Endothelial cell of umbilical vein (primary cell): ENCODE results near the gene KCNJ18. TPM values are rescaled to one million over a fixed set of nuclear protein-coding genes. Genes with fewer than 3 reads are reported as not detected.
"Not testable (repeated sequence)": the region's sequence is repeated elsewhere in the genome, so short reads cannot be mapped to it uniquely, and the experiment has no call there.

ENCODE experiments used
- BruUV-seq: library from RNA; stranded (reverse); fragments of 400-500 nt; replicated peaks from 2 replicates; lab custom pipeline; 2021; lab: Mats Ljungman, UMichigan
- CTCF ChIA-PET: fragments of 300-600, 350-600 bp; sonication (Branson Sonifier 250); formaldehyde crosslinking; loops from one replicate; lab custom pipeline; 2021; ENCODE audit warnings: antibody characterized with exemption, inconsistent platforms; lab: Charles Lee
- POLR2A ChIA-PET: fragments of 300-600, 350-600 bp; sonication (Branson Sonifier 250); formaldehyde crosslinking; loops from one replicate; lab custom pipeline; 2021; ENCODE audit warnings: antibody characterized with exemption, inconsistent platforms; lab: Charles Lee
- DNase-seq: peaks from one replicate; pipeline ENCODE4 v3.0.0-alpha.2; 2011; ENCODE audit warnings: low read depth, low spot score
- FAIRE-seq: peaks from 2 replicates; lab custom pipeline; 2011; peaks lifted over from hg19 to GRCh38; lab: Jason Lieb, UNC
- H2AFZ ChIP-seq: 2 replicates; pipeline ENCODE4 v1.6.0; 2012; ENCODE audit warnings: low read depth, low read length, control low read depth, inconsistent platforms
- H3K27ac ChIP-seq: 2 replicates; pipeline ENCODE4 v1.5.1; 2011; ENCODE audit warnings: low read depth, mild to moderate bottlenecking, control low read depth, low read length, moderate library complexity; ENCODE audit not compliant: insufficient read depth
- H3K27me3 ChIP-seq, 2 experiments: 2 replicates each; pipeline versions ENCODE4 v1.6.0 to v1.6.1; 2011; ENCODE audit warnings: low read length in 2 of 2, mixed read lengths in 1 of 2; ENCODE audit not compliant: control insufficient read depth in 2 of 2, insufficient read depth in 2 of 2
- H3K36me3 ChIP-seq, 2 experiments: 2 replicates in 1 of 2; 3 replicates in 1 of 2; pipeline ENCODE4 v1.5.1; 2011; ENCODE audit warnings: low read length in 2 of 2, mild to moderate bottlenecking in 1 of 2, moderate library complexity in 1 of 2; ENCODE audit not compliant: control insufficient read depth in 2 of 2, insufficient read depth in 2 of 2; ENCODE audit errors: extremely low read depth in 1 of 2
- H3K4me1 ChIP-seq: 3 replicates; pipeline ENCODE4 v1.5.1; 2011; ENCODE audit warnings: mild to moderate bottlenecking, low read length; ENCODE audit not compliant: control insufficient read depth, insufficient read depth; ENCODE audit errors: extremely low read depth
- H3K4me2 ChIP-seq: 2 replicates; pipeline ENCODE4 v1.6.1; 2011; ENCODE audit warnings: low read length, control low read depth, mixed read lengths; ENCODE audit not compliant: insufficient read depth
- H3K4me3 ChIP-seq, 3 experiments: fragments of 200-600 bp in 1 of 3; sonication (generic), shearing (Covaris generic) in 1 of 3; replicated peaks in 1 of 3; 2 replicates each; pipeline ENCODE4 v1.5.1; 2011 to 2016; ENCODE audit warnings: control low read depth in 3 of 3, low read length in 3 of 3, mild to moderate bottlenecking in 2 of 3, inconsistent platforms in 1 of 3, low read depth in 1 of 3, moderate library complexity in 1 of 3; ENCODE audit not compliant: insufficient read depth in 1 of 3
- H3K79me2 ChIP-seq: 2 replicates; pipeline ENCODE4 v1.6.0; 2012; ENCODE audit warnings: low read length, inconsistent platforms; ENCODE audit not compliant: control insufficient read depth, insufficient read depth
- H3K9ac ChIP-seq: replicated peaks from 2 replicates; pipeline ENCODE3; 2011; ENCODE audit warnings: low read length, control low read depth; ENCODE audit not compliant: insufficient read depth; ENCODE audit errors: extremely low read depth
- H3K9me1 ChIP-seq: replicated peaks from 3 replicates; pipeline ENCODE4 v1.6.0; 2011; ENCODE audit warnings: mild to moderate bottlenecking, low read length; ENCODE audit not compliant: control insufficient read depth, insufficient read depth; ENCODE audit errors: extremely low read depth
- H3K9me3 ChIP-seq: replicated peaks from 2 replicates; pipeline ENCODE4 v1.5.1; 2012; ENCODE audit warnings: low read length, inconsistent platforms; ENCODE audit not compliant: control insufficient read depth, insufficient read depth
- H4K20me1 ChIP-seq: replicated peaks from 2 replicates; pipeline ENCODE3; 2011; ENCODE audit warnings: mild to moderate bottlenecking, low read length; ENCODE audit not compliant: control insufficient read depth, insufficient read depth; ENCODE audit errors: extremely low read depth
- EZH2 ChIP-seq: IDR thresholded peaks from 2 replicates; pipeline ENCODE4 v1.6.1; 2012; ENCODE audit warnings: borderline replicate concordance, low read depth, mild to moderate bottlenecking, moderate library complexity, low read length, inconsistent platforms; ENCODE audit not compliant: severe bottlenecking
- FOS ChIP-seq: IDR thresholded peaks from 2 replicates; pipeline ENCODE4 v1.6.1; 2011; ENCODE audit warnings: mild to moderate bottlenecking, low read length, moderate library complexity, borderline replicate concordance; ENCODE audit not compliant: insufficient read depth
- GATA2 ChIP-seq: IDR thresholded peaks from 2 replicates; pipeline ENCODE4 v1.7.0; 2011; ENCODE audit warnings: low read depth, mild to moderate bottlenecking, moderate library complexity, mixed read lengths, low read length; ENCODE audit not compliant: insufficient read length, insufficient read depth
- JUN ChIP-seq: IDR thresholded peaks from 2 replicates; pipeline ENCODE4 v1.6.1; 2011; ENCODE audit warnings: borderline replicate concordance, low read depth; ENCODE audit not compliant: insufficient read length, insufficient read depth
- MYC ChIP-seq: IDR thresholded peaks from one replicate; pipeline ENCODE4 v1.6.1; 2011; ENCODE audit warnings: mild to moderate bottlenecking, low read depth, low read length
- POLR2A ChIP-seq: IDR thresholded peaks from 2 replicates; pipeline ENCODE4 v1.6.1; 2012; ENCODE audit warnings: low read depth, mild to moderate bottlenecking, control low read depth, low read length
- POLR2AphosphoS5 ChIP-seq: IDR thresholded peaks from 2 replicates; pipeline ENCODE4 v1.6.1; 2012; ENCODE audit warnings: low read depth, mild to moderate bottlenecking, control low read depth, low read length, moderate library complexity; ENCODE audit not compliant: insufficient read depth
- dilution Hi-C: fragments of 300-500 bp; cut with MboI; formaldehyde crosslinking; loops from one replicate; pipeline ENCODE4 v1.15.0; 2019; ENCODE audit warnings: low sequenced_read_pairs; ENCODE audit not compliant: extremely low pct_ligation_motif_present
- intact Hi-C: fragments of 100-400 bp; cut with micrococcal nuclease; formaldehyde crosslinking; loops from one replicate; pipeline ENCODE4 v1.10.0; 2022
- polyA plus RNA-seq, 4 experiments: library from polyadenylated mRNA; depleted of rRNA in 3 of 4; stranded (reverse) in 3 of 4; unstranded in 1 of 4; fragments of >200 nt; gene quantifications; 2 replicates each; pipeline versions ENCODE4 v1.2.1 to v1.2.3, GENCODE V29; 2011 to 2012; ENCODE audit warnings: missing spikeins in 1 of 4
- total RNA-seq: library from RNA; stranded (reverse); gene quantifications from 2 replicates; pipeline ENCODE4 v1.2.3, GENCODE V29; 2021
- TF ChIP-seq, protein P1 (sequence below): IDR thresholded peaks from 2 replicates; pipeline ENCODE4 v1.6.1; 2011; ENCODE audit not compliant: insufficient read depth, insufficient read length
- TF ChIP-seq, protein P2 (sequence below), 2 donors: IDR thresholded peaks; 1 replicate in 1 of 2; 2 replicates in 1 of 2; pipeline ENCODE4 v1.5.1; 2011; ENCODE audit warnings: low read length in 2 of 2, mild to moderate bottlenecking in 2 of 2, moderate library complexity in 2 of 2, control low read depth in 1 of 2, inconsistent platforms in 1 of 2, low read depth in 1 of 2; ENCODE audit not compliant: insufficient read depth in 1 of 2; ENCODE audit errors: extremely low read depth in 1 of 2

Gene KCNJ18
- total and polyA plus RNA-seq, 2 donors (not counting 3 experiments of a cell fraction or from before 2014, with no cell fraction given): not detected

DNA sequence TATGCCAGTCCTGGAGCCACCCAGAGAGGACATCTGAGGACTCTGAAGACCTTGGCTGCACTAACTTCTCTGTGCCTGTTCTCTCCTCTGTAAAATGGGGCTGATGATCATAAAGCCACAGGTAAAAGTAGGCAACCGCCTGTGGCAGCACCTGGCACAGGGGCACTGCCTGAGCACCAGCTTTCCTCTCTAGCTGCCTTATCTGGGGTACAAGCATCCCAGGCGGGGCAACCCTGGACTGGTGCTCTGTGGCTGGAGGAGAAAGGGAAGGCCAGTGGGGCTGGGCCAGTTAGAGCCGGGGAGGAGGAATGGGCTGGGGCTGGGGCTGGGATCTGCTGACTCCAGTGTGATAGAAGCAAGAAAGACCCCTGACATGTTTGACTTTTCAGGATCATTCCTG is 18.2 kb downstream of the KCNJ18 start:
- H3K36me3 ChIP-seq, H2AFZ ChIP-seq, intact Hi-C loops, FAIRE-seq, H3K9ac ChIP-seq, H3K4me2 ChIP-seq, dilution Hi-C loops, H3K79me2 ChIP-seq, POLR2A ChIA-PET, H3K27ac ChIP-seq, BruUV-seq, H3K9me1 ChIP-seq, DNase-seq, H4K20me1 ChIP-seq, H3K4me3 ChIP-seq, CTCF ChIA-PET, H3K4me1 ChIP-seq, H3K27me3 ChIP-seq, H3K9me3 ChIP-seq: not testable (repeated sequence)

DNA sequence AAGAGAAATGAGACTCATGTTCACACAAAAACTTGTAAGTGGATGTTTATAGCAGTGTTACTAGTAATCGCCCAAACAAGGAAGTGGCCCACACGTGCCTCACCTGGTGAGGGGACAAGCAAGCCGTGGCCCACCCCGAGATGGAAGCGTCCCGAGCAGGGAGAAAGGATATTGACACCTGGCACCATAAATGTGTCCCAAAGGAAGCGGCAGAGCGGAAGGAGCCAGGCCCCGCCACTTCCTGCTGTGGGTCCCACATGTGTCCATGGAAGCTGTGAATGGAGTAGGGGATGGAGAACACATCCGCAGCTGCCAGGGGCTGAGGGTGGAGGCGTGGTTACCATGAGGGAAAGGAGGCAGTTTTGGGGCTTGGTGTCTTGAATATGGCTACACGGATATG is 18.9 kb downstream of the KCNJ18 start:
- no peak for DNase-seq

DNA sequence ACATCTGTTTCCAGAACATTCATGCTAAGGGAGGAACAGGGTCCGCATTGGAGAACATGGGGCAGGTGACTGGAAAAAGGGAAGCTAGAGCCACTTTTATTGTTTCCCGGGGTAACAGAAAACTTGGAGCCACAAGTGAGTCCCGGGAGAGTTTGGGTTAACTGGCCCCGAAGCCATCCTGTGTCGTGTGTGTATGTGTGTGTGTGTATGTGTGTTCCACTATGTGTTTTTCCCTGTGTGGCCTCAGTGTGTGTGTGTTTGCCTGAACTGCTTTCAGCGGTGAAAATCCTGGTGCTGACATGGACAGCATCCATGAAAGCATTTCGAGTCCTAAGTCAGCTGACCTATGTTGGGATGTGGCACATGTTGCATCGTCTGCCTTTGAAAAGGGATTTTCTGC is 20.7 kb downstream of the KCNJ18 start:
- DNase-seq, H3K79me2 ChIP-seq, H3K4me1 ChIP-seq, H3K9ac ChIP-seq, H4K20me1 ChIP-seq, H3K9me3 ChIP-seq, CTCF ChIA-PET, FAIRE-seq, H3K9me1 ChIP-seq, H3K27me3 ChIP-seq, H2AFZ ChIP-seq, H3K4me2 ChIP-seq, H3K36me3 ChIP-seq, H3K4me3 ChIP-seq, POLR2A ChIA-PET, BruUV-seq, intact Hi-C loops, dilution Hi-C loops, H3K27ac ChIP-seq: not testable (repeated sequence)

More for the DNA sequence above, 18.9 kb downstream of the KCNJ18 start:
- peaks cover 2% of the 10 kb centered on the region for H3K9me3 ChIP-seq
- H3K79me2 ChIP-seq: no peaks in the 10 kb centered on the region
- ChIA-PET POLR2A (no interaction called here), CTCF (no interaction called here)
- no peaks in the 10 kb centered on the region for H3K36me3 ChIP-seq
- intact Hi-C loops (no loop called here), dilution Hi-C loops (no loop called here)
- no peak overlapping the region for H3K4me3 ChIP-seq
- H3K4me1 ChIP-seq: no peaks in the 10 kb centered on the region
- no TSS peak for BruUV-seq
- no peaks in the 10 kb centered on the region for H3K27me3 ChIP-seq
- H3K9me1 ChIP-seq: no peaks in the 10 kb centered on the region
- no peak overlapping the region for H3K9ac ChIP-seq
- no peak overlapping the region for H3K4me2 ChIP-seq
- FAIRE-seq: no peak
- no peaks in the 10 kb centered on the region for H4K20me1 ChIP-seq
- no peak overlapping the region for H3K27ac ChIP-seq
- no peak for TF ChIP-seq POLR2AphosphoS5
- no peak for TF ChIP-seq MYC
- no peak for TF ChIP-seq POLR2A
- TF ChIP-seq, protein P1, sequence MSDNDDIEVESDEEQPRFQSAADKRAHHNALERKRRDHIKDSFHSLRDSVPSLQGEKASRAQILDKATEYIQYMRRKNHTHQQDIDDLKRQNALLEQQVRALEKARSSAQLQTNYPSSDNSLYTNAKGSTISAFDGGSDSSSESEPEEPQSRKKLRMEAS: no peak
- TF ChIP-seq GATA2: no peak
- TF ChIP-seq, protein P2, sequence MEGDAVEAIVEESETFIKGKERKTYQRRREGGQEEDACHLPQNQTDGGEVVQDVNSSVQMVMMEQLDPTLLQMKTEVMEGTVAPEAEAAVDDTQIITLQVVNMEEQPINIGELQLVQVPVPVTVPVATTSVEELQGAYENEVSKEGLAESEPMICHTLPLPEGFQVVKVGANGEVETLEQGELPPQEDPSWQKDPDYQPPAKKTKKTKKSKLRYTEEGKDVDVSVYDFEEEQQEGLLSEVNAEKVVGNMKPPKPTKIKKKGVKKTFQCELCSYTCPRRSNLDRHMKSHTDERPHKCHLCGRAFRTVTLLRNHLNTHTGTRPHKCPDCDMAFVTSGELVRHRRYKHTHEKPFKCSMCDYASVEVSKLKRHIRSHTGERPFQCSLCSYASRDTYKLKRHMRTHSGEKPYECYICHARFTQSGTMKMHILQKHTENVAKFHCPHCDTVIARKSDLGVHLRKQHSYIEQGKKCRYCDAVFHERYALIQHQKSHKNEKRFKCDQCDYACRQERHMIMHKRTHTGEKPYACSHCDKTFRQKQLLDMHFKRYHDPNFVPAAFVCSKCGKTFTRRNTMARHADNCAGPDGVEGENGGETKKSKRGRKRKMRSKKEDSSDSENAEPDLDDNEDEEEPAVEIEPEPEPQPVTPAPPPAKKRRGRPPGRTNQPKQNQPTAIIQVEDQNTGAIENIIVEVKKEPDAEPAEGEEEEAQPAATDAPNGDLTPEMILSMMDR (IDR thresholded peaks at IDR 0.05; ENCODE audit: extremely low read depth in 1 of 2, insufficient read depth in 1 of 2, low read depth in 1 of 2, low read length in 2 of 2): no peak
- TF ChIP-seq EZH2: no peak
- TF ChIP-seq JUN: no peak
- no peak for TF ChIP-seq FOS
- H2AFZ ChIP-seq: no peak overlapping the region
